Amniotic epithelial cell (primary cell): ENCODE results near the gene ANKRD10.
A peak's percentile ranks its signal among the peaks of the same experiment; 100 is the strongest.

Source experiments
- DNase-seq: peaks from one replicate; pipeline ENCODE4 v3.0.0-alpha.2; 2010; ENCODE audit warnings: low read depth

Gene ANKRD10

DNA sequence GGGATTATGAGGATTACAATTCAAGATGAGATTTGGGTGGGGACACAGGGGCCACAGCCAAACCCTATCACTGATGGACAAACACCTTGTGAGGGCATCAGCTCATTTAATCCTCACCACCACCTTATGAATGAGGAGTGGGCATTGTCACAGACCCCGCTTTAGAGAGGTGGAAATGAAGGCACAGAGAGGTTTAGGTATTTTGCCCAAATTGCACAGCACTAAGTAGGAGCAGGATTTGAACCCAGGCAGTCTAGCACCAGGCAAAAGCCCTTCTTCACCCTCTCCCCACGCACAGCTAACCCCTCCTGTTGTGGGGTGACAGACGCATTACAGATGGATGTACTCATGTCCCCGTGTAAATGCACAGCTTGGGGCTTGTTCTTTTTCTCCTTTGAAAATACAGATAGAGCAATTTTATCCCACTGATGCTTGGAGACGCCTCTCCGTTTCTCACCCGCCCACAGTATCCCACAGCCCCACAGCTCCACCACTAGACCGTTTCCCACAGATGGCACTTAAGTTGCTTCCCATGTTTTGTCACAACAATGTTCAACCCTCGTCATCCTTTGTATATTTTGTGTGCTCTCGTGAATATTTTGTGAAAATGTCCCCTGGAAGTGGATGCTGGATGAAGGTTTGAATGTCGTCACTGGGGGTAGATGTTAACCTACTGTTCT, 48.2 kb downstream of the ANKRD10 start:
- no peak for DNase-seq

- DNase-seq: no peak
Measured at GRCh38 chr13:110863685-110864084, 51.2 kb downstream of the ANKRD10 start.

DNA sequence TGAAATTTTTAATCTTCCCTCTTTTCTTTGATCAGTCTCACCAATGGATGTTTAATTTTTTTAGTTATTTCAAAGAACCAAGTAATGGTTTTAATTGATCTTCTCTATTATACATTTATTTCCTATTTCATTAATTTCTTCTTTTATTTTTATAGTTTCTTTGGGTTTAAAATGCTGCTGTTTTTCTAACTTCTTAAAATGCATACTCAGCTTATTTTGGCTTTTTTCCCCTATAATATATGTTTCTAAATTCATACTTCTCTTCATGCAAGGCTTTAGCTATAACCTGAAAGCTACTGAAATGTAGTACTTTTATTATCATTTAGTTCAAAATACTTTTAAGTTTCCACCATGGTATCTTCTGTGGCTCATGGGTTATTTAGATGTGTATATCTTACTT, 53.9 kb downstream of the ANKRD10 start:
- no peak for DNase-seq

DNA sequence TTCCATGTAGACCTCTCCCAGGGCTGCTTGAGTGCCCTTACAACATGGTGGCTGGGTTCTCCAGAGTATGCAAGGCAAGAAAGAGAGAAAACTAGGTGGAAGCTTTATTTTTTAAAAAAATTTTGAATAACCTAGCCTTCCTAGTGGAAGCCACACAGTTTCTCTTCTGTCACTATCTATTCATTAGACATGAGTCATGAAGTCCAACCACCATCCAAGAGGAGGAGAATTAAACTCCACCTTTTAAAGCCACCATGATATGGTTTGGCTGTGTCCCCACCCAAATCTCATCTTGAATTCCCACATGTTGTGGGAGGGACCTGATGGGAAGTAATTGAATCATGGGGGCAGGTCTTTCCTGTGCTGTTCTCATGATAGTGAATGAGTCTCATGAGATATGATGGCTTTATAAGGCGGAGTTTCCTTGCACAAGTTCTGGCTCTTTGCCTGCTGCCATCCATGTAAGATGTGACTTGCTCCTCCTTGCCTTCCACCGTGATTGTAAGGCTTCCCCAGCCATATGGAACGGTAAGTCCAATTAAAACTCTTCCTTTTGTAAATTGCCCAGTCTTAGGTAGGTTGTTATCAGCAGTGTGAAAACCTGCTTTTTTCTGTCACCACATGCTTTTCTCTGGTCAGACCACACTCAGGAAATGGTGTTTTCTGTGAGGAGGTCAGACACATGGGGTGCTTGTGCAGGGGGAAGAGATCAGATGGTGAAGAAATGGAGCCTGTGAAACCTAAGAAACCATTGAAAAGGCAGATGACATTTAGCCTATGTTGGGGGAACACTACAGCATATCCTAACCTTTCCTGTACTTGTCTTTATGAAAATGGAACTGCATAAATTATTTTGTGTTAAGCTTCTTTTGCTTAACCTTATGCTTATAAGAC, 57.7 kb downstream of the ANKRD10 start:
- DNase-seq: no peak

DNA sequence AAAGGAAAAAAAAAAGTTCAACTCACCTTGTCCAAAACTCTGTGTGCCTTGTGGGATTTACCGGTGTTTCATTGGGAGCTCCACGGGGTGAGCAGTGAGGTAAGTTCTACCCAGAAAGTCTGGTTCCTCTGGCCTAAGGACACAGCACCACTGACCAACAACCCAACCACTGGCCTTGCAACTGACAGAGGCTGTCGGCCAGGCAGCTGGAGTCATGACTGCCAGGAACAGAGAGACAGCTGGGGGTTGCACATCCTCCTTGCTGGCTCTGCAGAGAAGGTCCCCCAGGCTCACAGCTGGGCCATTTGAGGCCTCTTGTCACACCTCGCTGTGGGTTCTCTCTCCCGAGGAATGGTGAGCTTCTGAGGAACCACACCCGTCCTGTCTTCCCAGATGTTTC, 59.5 kb downstream of the ANKRD10 start:
- DNase-seq: no peak

DNA sequence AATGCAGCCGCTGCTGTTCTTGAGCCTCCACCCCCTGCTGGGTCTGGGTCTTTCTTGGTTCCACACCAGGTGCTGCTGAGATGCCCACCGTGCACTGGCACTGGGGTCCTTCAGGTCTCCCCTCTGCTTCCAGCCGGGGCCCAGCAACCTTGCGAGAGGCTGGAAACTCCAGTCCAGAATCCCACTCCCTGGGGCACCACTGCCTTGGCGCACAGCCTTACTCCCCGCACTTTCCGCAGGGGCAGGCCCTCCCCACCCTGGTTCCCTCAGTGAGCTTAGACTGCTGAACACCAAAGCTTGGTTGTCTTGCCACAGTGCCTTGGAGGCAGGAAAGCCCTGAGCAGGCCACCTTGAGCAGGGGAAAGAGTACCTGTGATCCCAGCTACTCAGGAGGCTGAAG, 60.0 kb downstream of the ANKRD10 start:
- no peak for DNase-seq

GRCh38 chr13:110853235-110853721, 61.6 kb downstream of the ANKRD10 start:
- DNase-seq: peak; percentile 95

DNA sequence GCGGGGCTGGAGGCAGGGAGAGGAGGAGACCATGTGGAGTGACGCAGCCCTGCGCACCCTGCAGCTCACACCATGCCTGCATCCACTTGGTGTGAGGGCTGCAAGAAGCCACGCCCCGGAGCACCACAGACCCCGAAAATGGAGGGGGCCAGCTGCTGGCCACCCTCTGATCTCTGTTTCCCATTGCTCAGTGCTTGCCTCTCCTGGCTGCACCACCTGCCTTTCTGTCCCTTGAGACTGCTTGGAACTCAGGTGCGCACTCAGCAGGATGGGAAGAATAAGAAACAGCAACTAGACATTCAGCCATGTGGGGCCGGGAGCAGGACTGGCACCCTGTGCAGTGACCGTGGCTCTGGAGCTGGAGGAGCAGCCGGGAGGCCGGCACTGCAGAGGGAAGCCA, 64.0 kb downstream of the ANKRD10 start:
- DNase-seq: no peak

- no peak for DNase-seq
Measured at GRCh38 chr13:110850006-110850405, 64.9 kb downstream of the ANKRD10 start.

DNA sequence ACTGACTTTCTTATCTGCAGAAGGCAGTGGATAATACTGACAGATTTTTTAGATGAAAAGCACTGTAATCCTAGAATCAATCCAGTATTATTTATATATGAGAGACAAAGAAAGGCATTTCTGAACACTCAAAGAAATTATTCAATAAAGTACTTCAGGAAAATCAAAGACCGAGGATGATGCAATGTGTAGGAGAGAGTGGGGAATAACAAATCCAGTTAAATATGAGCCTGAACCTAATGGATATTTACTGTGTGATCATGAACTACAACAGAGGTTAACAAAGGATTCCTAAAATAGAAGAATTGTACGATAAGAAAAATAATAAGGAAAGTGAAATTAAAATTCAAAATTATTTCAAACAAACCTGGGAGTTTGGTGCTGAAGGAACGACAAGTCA, 69.3 kb downstream of the ANKRD10 start:
- no peak for DNase-seq

- DNase-seq: no peak
Measured at GRCh38 chr13:110841846-110842245, 73.0 kb downstream of the ANKRD10 start.

DNA sequence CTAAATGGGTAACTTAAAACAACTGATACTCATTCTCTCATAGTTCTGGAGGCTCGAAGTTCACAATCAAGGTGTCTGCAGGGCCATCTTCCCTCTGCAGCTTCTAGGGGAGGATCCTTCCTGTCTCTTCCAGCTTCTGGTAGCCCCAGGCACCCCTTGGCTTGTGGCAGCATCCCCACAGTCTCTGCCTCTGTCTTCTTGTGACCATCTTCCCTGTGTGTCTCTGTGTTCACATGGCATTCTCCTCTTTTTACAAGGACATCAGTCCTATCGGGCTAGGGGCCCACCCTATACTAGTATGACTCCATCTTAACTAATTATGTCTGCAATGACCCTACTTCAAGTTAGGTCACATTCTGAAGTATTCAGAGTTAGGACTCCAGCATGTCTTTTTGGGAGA, 73.5 kb downstream of the ANKRD10 start:
- DNase-seq: no peak

- no peak for DNase-seq
Measured at GRCh38 chr13:110838867-110839538, 75.9 kb downstream of the ANKRD10 start.

GRCh38 chr13:110838116-110838515, 76.8 kb downstream of the ANKRD10 start:
- no peak for DNase-seq

GRCh38 chr13:110837397-110838061, 77.3 kb downstream of the ANKRD10 start:
- DNase-seq: peak; percentile 84

DNA sequence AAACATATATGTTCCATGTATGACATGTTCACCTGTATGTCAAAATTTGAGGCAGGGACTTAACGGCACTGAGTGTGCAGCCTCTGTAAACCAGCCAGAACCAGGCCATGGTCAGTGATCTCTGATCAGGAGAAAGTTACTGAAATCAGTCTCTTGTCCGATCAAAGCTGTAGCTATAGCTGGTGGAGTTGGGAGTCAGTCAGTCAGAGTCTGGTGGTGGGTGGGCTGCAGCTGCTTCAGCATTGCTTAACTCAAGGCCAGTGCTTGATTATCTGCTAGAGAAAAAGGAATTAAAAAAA, 78.3 kb downstream of the ANKRD10 start:
- DNase-seq: peak; percentile 46

DNA sequence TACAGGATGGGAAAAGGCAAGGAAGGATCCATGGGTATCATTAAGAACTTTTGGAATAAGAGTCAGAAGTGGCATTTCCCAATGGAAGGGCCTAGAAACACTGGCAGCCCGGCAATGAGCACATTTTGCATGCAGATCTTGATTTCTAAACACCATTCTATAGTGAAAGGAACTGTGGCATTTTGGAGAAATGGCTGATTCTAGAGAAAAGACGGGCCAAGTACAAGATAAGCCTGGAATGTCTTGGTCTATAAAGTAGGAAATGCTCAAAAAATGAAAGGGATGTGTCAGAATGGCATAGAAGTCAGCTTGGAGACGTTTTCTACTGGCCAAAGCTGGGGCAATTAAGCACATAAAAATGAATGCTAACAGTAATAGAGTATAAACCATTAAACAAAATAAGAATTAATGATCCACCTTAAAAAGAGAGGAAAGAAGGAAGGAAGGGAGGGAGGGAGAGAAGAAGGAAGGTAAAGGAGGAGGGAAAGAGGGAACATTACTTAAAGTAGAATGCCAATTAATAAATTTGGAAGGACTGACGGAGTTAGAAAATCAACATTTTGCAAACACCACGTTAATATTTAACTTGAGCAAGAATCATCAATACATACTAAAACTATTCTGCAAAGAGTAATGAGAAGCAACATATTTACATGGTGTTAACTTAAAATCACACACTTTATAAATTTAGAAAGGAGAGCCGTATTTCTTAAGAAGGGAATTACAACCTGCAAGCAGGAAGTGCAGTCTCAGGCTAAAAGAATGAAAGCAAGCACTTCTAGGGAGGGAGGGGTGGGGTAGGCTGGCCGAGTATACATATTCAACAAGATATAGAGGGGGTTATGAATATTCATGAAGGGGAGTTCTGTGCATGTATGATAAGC, 78.9 kb downstream of the ANKRD10 start:
- peak; percentile 77 for DNase-seq

GRCh38 chr13:110834572-110834971, 80.3 kb downstream of the ANKRD10 start:
- no peak for DNase-seq

DNA sequence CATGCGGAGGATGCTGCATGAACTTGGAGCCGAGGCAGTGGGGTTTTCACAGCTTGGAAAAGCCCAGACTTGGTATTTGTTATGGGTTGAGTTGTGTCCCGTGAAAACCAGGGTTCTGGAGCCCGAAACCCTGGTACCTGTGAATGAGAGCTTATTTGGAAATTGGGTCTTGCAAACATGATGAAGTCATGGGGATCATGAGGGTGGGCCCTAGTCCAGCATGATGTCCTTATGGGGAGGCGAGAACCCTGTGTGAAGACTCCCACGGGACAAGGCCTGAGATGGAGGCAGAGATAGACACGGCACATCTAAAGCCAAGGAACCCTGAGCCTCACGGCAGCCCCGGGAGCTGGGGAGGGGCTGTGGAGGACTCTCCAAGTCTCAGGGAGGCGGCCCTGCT, 82.3 kb downstream of the ANKRD10 start:
- DNase-seq: no peak

GRCh38 chr13:110832205-110832479, 82.7 kb downstream of the ANKRD10 start:
- DNase-seq: no peak

DNA sequence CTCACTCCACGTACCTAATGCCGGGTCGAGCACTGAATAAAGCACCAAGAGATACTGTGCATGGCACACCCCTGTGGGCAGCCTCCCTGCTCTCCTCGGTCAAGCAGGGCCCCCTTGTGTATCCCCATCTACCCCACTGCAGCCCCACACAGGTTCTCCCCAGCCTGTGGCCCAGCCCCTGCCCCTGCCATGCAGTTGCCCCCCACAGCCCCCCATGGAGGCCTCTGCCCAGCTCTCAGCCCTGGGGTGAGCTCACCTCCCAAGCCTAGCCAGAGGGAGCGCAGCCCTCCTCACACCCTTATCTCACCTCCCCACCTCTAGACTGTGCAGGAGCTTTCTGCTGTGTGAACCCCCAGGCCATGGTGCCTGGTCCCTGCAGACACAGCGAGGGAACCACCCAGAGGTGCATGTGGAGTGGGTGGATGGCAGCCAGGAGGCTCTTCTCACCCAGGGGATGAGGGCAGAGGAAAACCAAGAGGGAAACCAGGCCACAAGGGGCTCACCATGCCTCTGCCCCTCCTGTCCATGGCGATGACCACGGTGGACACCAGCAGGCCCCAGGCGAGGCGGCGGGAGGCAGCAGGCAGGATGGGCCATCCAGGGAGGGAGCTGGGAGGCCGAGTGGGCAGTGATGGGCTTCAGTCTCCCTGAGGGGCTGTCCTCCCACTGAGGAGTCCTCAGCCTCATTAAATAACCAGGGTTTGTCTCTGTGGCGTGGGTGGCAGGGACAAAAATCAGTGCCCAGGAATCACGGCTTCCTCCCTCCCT, 83.2 kb downstream of the ANKRD10 start:
- DNase-seq: no peak
